HG03095 (cell line): ENCODE measurements around the gene MAP7D1.
"Not testable (repeated sequence)": the region's sequence is repeated elsewhere in the genome, so short reads cannot be mapped to it uniquely, and the experiment has no call there.

Experiments
- ATAC-seq: cut with Tn5 transposase; IDR thresholded peaks from one replicate; pipeline ENCODE4 v1.9.1; 2021; ENCODE audit warnings: moderate library complexity; ENCODE audit not compliant: unreplicated experiment

The MAP7D1 gene

DNA sequence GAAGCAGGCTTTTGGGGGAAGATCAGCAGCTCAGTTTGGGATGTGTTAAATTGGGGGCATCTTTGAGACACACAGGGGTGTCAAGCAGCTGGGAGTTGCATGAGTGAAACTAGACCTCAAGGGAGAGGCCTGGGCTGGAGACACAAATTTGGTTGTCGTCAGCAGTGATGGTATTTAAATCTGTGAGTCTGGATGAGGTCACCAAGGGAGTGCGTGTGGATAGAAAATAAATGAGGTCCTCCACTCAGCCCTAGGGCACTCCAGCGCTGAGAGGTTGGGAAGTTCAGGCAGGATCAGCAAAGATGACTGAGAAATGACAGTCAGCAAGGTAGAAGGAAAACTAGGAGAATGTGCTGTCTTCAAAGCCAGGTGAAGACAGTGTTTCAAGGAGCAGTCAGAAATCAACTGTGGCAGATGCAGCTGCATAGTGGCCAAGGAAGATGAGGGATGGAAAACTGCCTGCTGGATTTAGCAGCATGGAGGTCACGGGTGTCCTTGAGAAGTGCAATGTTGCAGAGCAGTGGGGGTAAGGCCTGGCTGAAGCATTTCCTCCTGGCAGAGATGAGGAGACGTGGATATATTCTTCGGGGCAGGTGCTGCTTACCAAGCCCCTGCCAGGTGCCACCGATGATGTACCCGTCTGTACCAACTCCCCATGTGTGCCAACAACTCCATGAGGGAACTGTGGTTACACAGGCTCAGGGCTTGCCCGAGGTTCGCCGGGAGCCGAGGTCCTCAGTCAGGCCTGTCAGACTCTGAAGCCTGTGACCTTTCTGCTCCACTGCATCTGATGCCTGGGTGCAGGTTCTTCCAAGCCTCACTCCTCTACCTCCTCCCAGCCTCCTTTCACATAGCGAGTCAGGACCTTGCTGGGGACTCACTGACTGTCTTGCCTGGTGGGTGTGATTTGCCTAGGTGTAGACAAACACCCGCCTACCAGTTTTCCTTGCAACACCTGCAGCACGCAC lies 11.3 kb downstream of the MAP7D1 start:
- no peak for ATAC-seq

DNA sequence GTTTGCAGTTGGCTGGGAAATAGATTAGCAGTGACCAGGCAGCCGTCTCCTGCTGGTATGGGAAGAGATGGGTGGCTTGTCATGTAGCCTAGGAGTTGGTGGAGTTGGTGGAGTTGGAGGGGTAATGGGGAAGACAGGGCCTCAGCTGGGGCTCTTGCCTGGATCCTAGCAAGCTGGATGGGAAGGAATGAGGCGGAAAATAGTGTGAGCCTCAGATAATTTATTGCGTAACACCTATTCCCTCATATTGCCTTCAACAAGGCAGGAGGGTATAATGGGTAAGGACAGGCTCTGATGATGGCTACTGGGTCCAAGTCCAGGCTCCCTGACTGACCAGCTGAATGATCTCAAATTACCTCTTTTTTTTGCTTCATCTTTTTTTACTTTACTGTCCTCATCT lies 12.6 kb downstream of the MAP7D1 start:
- ATAC-seq = no peak

DNA sequence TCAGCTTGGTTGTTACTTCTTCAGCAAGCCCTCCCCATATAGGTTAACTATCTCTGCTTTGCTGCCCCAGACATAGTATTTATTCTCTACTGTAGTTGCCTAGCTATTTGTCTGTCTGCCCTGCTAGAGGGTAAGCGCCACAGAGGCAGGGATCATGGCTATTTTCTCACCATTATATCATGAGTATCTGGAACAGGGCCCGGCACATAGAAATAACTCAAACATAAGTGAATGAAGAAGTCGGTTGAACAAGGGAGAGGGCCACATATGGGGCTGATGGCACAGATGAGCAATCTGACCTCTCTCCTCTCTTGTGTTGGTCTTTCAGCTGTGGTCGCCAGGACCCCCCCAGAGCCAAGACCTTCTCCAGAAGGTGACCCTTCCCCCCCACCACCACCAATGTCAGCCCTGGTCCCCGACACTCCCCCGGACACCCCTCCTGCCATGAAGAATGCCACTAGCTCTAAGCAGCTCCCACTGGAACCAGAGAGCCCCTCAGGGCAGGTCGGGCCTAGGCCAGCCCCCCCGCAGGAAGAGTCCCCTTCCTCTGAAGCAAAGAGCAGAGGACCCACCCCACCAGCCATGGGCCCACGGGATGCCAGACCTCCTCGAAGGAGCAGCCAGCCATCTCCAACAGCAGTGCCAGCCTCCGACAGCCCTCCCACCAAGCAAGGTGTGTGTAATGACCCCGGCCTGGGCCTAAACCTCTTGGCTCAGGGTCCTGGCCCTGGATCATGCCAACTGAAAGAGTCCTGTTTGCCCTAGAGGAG lies 14.9 kb downstream of the MAP7D1 start:
- no peak for ATAC-seq

DNA sequence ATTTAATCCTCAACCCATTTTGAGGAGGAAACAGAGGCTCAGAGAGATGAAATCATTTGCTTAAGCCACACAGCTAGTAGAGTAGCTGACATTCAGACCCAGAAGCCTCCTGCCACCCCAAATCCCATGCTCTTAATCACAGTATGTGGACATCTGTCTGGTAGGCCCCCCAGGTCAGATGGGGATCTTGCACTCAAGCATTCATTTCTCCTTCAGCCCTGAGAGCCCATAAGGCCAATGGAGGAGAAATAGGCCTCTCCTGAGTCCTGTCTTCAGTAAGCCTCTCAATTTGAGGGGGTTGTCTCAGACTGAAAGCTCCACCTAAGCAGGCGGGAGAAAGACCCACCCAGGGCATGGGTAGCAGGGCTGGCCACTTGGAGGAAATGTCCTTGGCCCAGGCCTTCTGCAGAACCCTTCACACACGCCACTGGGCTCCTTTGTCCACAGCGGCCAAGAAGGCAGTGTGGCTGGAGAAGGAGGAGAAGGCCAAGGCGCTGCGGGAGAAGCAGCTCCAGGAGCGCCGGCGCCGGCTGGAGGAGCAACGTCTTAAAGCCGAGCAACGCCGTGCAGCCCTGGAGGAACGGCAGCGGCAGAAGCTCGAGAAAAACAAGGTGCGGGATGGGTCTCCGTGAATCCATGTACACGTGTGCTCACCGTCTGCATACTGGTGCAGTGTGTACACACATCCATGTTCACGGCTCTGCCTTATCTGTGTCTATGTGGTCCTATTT lies 16.2 kb downstream of the MAP7D1 start:
- ATAC-seq = no peak

DNA sequence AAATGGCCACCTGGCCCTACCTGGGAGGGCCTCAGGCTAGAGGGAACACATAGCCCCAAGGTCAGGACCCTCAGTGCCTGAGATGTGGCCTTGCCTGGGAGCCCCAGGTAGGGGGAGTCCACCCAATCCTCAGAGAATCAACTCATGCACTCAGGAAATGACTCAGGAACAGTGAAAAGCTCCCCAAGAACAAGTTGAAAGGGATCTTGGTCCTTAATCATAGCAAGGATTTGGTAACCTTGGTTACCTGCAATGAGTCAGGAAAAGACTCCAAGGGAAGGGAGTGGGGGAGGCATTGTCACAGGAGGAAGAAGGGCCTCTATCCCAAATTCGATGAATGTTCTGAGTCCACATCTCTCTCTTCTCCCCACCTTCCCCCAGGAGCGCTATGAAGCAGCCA lies 17.0 kb downstream of the MAP7D1 start:
- no peak for ATAC-seq

DNA sequence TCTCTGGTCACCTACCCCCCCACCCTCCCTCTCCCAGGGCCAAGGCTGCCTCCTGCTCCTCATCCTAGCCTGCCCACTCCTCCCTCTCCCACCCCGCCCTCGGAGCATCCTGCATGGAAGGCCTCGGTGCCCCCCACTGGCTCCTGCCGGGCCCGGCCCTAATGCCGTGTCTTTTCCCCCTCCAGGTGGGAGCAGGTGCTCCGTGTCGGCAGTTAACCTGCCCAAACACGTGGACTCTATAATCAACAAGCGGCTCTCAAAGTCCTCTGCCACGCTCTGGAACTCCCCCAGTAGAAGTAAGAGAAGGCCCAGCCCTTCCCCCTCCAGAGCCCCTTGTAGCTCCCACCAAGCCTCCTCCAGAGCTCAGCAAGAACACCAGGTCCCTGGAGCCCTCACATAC lies 18.8 kb downstream of the MAP7D1 start:
- no peak for ATAC-seq

DNA sequence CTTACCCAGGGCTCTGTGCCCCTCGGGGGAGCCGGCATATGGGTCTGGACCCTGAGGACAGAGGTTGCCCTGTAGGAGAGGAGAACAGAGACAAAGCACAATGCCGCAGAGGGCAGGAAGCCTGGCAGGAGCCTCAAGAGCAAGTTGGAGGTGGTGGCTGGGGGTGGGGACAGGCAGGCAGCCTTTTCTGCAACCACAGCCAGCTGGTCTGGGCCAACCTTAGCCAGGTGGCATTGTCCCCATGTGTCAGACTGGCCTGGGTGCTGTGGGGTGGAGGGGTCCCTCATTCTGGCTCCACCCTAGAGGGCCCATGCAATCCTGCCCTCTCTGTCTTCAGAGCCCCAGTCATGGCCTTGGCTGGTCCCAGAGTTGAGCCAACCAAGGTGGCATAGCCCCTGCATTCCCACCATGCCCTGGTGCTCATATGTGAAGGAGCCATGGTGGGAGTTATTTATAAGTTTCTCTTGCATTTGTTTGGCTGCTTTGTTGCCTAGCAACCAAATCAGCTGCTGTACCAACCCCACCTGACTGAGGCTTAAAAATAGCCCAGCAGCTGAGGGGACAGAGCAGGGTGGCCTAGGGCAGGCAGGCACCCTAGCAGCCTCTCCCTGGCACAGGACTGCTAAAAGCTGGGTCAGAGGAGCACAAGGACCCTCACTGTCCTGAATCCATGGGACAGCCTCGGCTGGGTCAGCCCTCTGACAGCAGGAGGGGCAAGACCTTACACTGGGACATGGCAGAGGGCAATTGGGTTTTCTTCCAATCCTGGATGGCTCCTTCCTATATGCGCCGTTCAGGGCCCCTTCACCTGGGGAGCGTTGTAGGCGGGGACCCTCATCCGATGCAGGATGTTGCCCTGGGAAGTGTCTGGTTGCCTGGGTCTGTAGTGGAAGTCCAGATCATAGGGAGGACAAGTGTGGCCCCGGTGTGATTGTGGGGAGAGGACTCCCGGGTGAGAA lies 19.5 kb downstream of the MAP7D1 start:
- ATAC-seq = no peak

DNA sequence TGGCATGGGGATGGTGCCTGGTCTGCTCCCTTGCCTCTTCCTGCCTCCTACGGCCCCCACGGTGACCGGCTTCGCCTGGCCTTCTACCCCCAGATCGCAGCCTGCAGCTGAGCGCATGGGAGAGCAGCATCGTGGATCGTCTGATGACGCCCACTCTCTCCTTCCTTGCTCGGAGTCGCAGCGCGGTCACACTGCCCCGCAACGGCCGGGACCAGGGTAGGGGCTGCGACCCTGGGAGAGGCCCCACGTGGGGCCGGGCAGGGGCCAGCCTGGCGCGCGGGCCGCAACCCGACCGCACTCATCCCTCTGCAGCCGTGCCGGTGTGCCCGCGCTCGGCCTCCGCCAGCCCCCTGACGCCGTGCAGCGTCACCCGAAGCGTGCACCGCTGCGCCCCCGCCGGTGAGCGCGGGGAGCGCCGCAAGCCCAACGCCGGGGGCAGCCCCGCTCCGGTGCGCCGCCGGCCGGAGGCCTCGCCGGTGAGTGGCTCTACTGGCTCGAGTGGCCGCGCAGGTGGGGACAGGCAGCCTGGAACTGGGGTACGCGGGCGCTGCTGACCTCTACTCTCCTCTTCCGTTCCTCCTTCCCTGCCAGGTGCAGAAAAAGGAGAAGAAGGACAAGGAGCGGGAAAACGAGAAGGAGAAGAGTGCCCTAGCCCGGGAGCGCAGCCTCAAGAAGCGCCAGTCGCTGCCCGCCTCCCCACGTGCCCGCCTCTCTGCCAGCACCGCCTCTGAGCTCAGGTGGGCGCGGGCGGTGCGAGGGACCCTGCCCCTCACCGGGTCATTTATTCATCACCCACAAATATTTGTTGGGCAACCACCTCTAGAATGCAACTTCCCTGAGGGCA lies 20.4 kb downstream of the MAP7D1 start:
- ATAC-seq = no peak

DNA sequence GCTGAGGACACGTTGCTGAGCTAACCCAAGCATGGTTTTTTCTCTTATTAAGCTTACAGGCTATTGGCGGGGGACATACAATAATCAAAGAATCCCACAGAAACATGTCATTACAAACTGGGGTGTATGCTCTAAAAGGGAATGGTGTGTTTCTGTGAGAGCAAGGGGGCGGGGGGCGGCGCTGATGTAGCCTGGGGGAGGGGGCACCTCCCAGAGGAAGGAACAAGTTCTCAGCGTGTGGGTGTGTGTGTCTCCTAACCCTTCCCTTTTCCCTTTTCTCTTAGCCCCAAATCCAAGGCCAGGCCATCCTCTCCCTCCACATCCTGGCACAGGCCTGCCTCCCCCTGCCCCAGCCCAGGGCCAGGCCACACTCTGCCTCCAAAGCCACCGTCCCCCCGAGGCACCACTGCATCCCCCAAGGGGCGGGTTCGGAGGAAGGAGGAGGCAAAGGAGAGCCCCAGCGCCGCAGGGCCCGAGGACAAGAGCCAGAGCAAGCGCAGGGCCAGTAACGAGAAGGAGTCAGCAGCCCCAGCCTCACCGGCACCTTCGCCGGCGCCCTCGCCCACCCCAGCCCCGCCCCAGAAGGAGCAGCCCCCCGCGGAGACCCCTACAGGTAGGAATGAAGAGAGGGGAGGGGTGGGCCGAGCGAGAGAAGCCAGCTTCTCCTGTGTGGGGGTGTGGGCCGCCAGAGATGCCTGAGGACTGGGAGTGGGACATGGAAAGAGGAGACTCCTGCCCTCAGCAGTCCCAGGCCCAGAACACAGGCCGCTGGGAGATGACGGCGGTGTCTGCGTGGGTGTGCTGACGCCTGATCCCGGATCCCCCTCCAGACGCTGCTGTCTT lies 21.9 kb downstream of the MAP7D1 start:
- no peak for ATAC-seq

DNA sequence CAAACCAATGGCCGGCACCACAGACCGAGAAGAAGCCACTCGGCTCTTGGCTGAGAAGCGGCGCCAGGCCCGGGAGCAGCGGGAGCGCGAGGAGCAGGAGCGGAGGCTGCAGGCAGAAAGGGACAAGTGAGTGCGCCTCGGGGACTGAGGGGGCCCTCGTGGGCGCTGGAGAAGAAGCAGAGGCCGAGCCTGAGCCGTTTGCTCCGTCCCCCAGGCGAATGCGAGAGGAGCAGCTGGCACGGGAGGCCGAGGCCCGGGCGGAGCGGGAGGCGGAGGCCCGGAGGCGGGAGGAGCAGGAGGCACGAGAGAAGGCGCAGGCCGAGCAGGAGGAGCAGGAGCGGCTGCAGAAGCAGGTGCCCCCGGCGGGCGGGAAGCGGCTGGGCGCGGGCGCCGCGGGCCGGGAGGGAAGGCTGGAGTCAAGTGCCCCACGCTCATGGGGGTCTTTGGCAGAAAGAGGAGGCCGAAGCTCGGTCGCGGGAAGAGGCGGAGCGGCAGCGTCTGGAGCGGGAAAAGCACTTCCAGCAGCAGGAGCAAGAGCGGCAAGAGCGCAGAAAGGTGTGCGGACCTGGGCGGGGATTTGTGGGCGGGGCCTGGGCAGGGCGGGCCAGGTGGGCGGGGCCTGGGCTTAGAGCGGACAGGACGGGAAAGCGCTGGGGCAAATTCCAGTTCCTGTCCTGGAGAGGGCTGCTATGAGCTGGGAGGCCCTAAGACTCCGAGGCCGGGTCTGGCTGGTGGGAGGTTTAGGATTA lies 22.7 kb downstream of the MAP7D1 start:
- ATAC-seq = no peak

DNA sequence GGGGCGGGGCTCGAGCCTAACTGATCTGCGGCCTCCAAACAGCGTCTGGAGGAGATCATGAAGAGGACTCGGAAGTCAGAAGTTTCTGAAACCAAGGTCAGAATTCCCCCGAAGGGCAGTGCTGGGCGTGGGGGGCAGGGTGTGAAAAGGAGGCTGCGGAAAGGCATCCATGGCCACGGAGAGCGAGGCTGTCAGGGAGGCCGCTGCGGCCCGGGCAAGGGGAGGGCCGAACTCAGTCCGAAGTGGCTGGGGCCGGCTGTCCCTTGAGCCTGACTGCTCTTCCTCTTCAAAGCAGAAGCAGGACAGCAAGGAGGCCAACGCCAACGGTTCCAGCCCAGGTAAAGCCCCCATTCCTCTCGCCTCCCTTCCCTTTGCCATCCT lies 23.2 kb downstream of the MAP7D1 start:
- no peak for ATAC-seq

DNA sequence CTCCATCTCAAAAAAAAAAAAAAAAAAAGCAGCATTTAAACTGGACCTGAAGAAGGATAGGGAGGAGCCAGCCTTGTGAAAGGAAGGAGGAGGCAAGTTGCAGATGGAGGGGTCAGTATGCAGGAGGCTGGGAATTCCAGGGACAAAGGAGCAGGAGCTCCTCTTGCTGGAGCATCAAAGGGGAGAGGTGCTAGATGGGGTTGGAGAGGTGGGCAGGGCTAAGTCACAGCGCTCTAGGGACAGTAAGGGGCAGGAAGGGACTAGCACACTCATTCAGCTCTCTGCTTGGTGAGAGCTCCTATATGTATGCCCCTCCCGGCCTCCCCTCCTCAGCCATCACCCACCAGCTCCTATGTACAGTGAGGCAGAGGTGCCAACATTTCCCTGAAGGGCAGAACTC lies 26.8 kb downstream of the MAP7D1 start:
- ATAC-seq = no peak

DNA sequence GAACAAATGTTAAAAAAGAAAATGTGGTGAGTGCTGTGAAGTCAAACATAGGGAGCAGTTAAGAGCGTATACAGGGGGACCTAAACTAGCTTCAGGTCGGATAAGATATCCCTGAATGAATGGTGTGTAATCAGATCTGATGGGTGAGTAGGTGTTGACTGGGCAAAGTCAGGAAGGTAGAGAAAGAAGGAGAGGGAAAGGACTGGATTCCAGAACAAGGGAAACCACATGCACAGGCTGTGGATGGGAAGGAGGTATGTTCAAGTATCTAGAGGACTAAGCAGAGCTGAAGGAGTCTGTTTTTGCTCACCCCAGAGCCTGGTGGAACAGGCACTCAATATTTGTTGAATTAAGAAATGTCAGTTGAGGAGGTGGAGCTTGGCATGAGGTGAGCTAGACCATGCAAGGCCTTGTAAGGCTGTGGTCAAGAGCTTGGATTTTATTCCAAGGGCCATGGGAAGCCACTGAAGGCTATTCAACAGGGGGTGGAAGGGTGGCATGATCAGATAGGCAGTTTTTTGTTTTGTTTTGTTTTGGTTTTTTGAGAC lies 27.4 kb downstream of the MAP7D1 start:
- ATAC-seq = no peak

DNA sequence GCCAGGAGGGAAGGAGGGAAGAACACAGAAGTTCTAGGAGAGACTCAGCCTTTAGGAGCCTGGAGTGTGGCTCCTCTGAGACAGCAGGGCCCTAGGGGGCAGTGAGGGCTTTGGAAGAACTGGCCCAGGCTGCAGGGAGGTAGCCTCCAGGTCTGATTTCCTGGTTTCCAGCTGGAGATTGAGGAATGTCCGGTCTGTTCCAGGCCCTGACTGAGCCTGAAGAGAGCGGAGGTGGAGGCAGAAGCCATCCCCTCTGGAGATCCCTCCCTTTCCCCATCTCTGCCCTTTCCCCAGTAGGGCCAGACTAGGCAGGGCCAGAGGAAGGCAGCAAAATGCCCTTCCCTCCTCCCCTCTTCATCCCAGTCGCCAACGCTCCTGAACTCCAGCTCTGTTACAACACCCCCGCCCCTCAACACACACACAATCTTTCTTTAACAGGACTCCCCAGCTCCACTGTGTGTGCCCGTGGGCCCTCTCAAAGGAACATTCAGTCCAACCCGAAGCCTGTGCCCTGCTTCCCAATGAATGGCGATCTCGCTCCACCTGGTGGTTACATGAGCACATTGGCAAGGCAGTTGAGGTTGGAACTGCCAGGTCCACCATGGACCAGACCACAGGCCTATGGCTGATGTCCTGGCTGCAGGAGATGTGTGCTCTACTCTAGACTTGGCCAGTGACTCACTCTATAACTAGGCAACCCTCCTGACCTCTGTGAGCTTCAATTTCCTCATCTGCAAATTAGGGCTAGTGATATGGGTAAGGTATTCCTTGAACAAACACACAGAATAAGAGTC lies 32.0 kb downstream of the MAP7D1 start:
- no peak for ATAC-seq

DNA sequence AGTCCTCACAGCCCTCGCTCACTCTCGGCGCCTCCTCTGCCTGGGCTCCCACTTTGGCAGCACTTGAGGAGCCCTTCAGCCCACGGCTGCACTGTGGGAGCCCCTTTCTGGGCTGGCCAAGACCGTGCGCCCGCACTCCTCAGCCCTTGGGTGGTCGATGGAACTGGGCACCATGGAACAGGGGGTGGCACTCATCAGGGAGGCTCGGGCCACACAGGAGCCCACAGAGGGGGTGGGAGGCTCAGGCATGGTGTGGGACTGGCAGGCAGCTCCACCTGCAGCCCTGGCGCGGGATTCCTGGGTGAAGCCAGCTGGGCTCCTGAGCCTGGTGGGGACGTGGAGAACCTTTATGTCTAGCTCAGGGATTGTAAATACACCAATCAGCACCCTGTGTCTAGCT lies 40.8 kb downstream of the MAP7D1 start:
- not testable (repeated sequence) for ATAC-seq

DNA sequence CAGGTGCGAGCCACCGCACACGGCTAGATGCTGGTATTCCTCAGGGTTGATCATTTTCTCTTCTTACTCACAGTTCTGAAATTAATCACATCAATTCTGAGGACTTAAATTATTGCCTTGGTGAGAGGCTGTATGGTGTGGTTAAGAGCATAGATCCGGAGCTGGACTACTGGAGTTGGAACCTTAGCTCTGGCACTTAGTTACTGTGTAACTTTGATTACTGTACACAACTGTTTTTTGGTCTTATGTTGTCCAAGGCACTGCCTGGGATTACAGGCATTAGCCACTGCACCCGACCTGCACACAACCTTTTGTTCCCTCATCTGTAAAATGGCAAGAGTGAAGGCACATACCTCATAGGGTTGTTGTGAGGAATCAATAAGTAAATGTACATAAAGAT lies 42.7 kb downstream of the MAP7D1 start:
- ATAC-seq = no peak
